ENCODE measurements around the gene PRKAR1B.
A peak's percentile ranks its signal among the peaks of the same experiment; 100 is the strongest.

The PRKAR1B gene

GRCh38 chr7:621572-622285, 105.4 kb downstream of the PRKAR1B start:
- Histone ChIP-seq H3K4me3 (ENCODE audit: insufficient read length, low read depth) (no peak overlapping the region), H3K4me1 (ENCODE audit: insufficient read depth, insufficient read length) (peaks cover 4% of the 10 kb centered on the region), H3K9me3 (ENCODE audit: insufficient read depth, low read length) (peaks cover 37% of the 10 kb centered on the region), H3K9ac (ENCODE audit: insufficient read length, low read depth) (no peak overlapping the region), H3K27me3 (ENCODE audit: insufficient read depth, insufficient read length) (no peaks in the 10 kb centered on the region), H3K36me3 (ENCODE audit: insufficient read depth, insufficient read length, low read length) (peaks cover 3% of the 10 kb centered on the region)
- no peak for DNase-seq (ENCODE audit: low read depth, low spot score)
- TF ChIP-seq SUZ12 (IDR thresholded peaks at IDR 0.05; ENCODE audit: extremely low read depth, insufficient read depth, insufficient read length) (no peak), YY1 (IDR thresholded peaks at IDR 0.05; ENCODE audit: insufficient read depth, insufficient read length) (no peak), ZNF274 (IDR thresholded peaks at IDR 0.05; ENCODE audit: low read depth, low read length) (no peak)

DNA sequence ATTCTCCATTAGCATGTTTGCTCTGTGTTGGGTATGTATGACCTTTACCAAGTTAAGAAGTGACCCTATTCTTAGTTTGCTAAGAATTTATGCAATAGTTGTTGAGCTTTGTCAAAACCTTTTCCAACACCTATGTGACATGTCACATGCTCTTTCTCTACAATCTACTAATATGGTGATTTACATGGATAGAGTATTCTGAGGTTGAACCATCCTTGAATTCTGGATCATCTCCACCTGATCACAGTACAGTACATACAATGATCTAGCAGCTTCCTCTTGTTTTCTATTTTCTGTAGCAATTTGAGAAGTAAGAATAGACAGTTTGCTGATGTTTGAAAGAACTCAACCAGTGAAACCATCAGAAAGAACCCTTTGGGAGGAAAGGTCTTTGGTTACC, 106.2 kb downstream of the PRKAR1B start:
- H3K4me1 ChIP-seq (ENCODE audit: insufficient read depth, insufficient read length), result peaks cover 4% of the 10 kb centered on the region
- no peak overlapping the region for H3K4me3 ChIP-seq (ENCODE audit: insufficient read length, low read depth)
- TF ChIP-seq YY1 (IDR thresholded peaks at IDR 0.05; ENCODE audit: insufficient read depth, insufficient read length) (no peak), SUZ12 (IDR thresholded peaks at IDR 0.05; ENCODE audit: extremely low read depth, insufficient read depth, insufficient read length) (no peak), ZNF274 (IDR thresholded peaks at IDR 0.05; ENCODE audit: low read depth, low read length) (no peak)
- H3K9me3 ChIP-seq (ENCODE audit: insufficient read depth, low read length), result peaks cover 34% of the 10 kb centered on the region
- H3K9ac ChIP-seq (ENCODE audit: insufficient read length, low read depth), result no peak overlapping the region
- H3K27me3 ChIP-seq (ENCODE audit: insufficient read depth, insufficient read length), result no peaks in the 10 kb centered on the region
- peaks cover 3% of the 10 kb centered on the region for H3K36me3 ChIP-seq (ENCODE audit: insufficient read depth, insufficient read length, low read length)
- DNase-seq (ENCODE audit: low read depth, low spot score), result no peak

- TF ChIP-seq YY1 (IDR thresholded peaks at IDR 0.05; ENCODE audit: insufficient read depth, insufficient read length) (no peak), ZNF274 (IDR thresholded peaks at IDR 0.05; ENCODE audit: low read depth, low read length) (no peak), SUZ12 (IDR thresholded peaks at IDR 0.05; ENCODE audit: extremely low read depth, insufficient read depth, insufficient read length) (no peak)
- peaks cover 25% of the 10 kb centered on the region for H3K9me3 ChIP-seq (ENCODE audit: insufficient read depth, low read length)
- peaks cover 4% of the 10 kb centered on the region for H3K4me1 ChIP-seq (ENCODE audit: insufficient read depth, insufficient read length)
- H3K9ac ChIP-seq (ENCODE audit: insufficient read length, low read depth), result no peak overlapping the region
- peak; percentile 57 for DNase-seq (ENCODE audit: low read depth, low spot score)
- no peaks in the 10 kb centered on the region for H3K27me3 ChIP-seq (ENCODE audit: insufficient read depth, insufficient read length)
- no peak overlapping the region for H3K4me3 ChIP-seq (ENCODE audit: insufficient read length, low read depth)
- peaks cover 3% of the 10 kb centered on the region for H3K36me3 ChIP-seq (ENCODE audit: insufficient read depth, insufficient read length, low read length)
Observed at GRCh38 chr7:620056-620455, 107.0 kb downstream of the PRKAR1B start.

GRCh38 chr7:619368-619840, 107.7 kb downstream of the PRKAR1B start:
- TF ChIP-seq SUZ12 (IDR thresholded peaks at IDR 0.05; ENCODE audit: extremely low read depth, insufficient read depth, insufficient read length) (no peak), ZNF274 (IDR thresholded peaks at IDR 0.05; ENCODE audit: low read depth, low read length) (no peak), YY1 (IDR thresholded peaks at IDR 0.05; ENCODE audit: insufficient read depth, insufficient read length) (no peak)
- Histone ChIP-seq H3K4me3 (ENCODE audit: insufficient read length, low read depth) (no peak overlapping the region), H3K4me1 (ENCODE audit: insufficient read depth, insufficient read length) (peaks cover 4% of the 10 kb centered on the region), H3K9ac (ENCODE audit: insufficient read length, low read depth) (no peak overlapping the region), H3K27me3 (ENCODE audit: insufficient read depth, insufficient read length) (no peaks in the 10 kb centered on the region), H3K9me3 (ENCODE audit: insufficient read depth, low read length) (peaks cover 19% of the 10 kb centered on the region), H3K36me3 (ENCODE audit: insufficient read depth, insufficient read length, low read length) (peaks cover 3% of the 10 kb centered on the region)
- no peak for DNase-seq (ENCODE audit: low read depth, low spot score)

DNA sequence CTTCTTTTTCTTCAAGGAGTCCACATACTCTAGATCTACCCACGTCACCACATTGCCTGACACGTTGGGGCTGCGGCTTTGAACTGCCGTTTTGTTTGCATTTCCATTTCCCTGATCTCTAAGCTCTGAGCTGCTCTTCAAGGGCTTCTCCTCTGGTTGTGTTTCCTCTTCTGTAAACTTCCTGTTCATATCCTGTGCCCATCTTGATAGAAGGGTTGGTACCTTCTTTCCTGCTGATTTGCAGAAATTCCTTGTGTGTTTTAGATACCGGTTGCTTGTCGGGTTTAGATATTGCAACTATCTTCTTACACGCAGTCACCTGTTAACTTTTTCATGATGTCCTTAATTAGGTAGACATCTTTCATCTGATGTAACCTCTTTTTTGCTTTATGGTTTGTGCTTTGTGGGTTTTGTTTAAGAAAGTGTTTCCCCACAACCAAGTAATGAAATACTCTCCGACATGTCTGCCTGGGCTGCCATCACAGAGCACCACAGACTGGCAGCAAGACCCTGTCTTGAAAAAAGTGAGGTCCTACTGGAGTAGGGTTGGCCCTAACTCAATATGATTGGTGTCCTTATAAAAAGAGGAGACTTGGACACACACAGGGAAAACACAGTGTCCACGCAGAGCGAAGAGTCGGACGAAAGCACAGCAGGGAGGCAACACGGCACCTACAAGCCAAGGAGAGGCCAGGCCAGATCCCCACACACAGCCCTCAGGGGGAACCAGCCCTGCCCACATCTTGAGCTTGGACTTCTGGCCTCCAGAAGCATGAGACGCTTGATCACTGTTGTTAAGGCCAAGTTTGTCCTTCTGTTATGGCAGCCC, 108.3 kb downstream of the PRKAR1B start:
- TF ChIP-seq YY1 (IDR thresholded peaks at IDR 0.05; ENCODE audit: insufficient read depth, insufficient read length) (no peak), SUZ12 (IDR thresholded peaks at IDR 0.05; ENCODE audit: extremely low read depth, insufficient read depth, insufficient read length) (no peak), ZNF274 (IDR thresholded peaks at IDR 0.05; ENCODE audit: low read depth, low read length) (no peak)
- Histone ChIP-seq H3K27me3 (ENCODE audit: insufficient read depth, insufficient read length) (no peaks in the 10 kb centered on the region), H3K9ac (ENCODE audit: insufficient read length, low read depth) (no peak overlapping the region), H3K4me3 (ENCODE audit: insufficient read length, low read depth) (no peak overlapping the region), H3K36me3 (ENCODE audit: insufficient read depth, insufficient read length, low read length) (peaks cover 3% of the 10 kb centered on the region), H3K4me1 (ENCODE audit: insufficient read depth, insufficient read length) (peaks cover 4% of the 10 kb centered on the region), H3K9me3 (ENCODE audit: insufficient read depth, low read length) (peaks cover 19% of the 10 kb centered on the region)
- DNase-seq (ENCODE audit: low read depth, low spot score), result no peak

DNA sequence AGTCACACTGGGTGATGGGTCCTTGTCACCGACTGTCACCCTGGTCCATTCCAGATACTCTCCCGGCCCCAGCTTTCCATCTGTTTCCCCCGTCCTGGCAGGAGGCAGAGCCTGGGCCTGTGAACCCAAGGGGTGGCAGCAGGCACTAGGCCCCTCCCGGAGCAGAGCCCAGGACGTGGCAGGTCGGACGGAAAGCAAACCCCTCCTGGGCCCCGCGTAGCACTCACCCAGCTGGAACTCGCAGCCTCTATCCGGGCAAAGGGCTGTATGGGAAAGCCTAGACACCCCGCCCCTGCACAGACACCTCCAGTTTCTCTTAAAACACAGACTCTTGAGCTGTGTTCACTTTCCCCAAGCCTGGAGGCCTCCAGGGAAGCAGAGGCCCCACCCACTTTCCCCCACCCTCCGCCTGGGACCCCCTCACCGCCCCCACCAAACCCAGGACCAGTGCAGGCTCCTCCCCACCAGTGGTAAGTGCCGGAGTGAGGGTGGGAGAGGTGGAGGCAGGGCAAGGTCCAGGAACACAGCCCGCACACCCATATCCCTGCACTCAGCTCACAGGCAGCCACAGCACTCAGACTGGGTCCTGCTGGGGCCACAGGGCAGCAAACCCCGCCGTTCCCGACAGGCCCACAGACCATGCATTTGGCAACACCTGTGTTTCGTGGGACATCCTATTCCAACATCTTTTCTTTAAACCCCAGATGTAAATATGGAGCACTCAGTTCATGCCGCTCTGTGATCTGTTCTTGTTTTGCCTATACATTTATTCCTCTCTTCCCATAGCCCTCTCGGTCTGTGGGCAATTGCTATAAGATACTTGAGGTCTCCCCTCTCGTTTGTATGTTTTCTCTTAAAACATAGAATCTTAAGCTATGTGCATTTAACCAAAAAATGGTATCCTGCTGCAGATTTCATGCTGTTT, 109.2 kb downstream of the PRKAR1B start:
- H3K9me3 ChIP-seq (ENCODE audit: insufficient read depth, low read length), result peaks cover 19% of the 10 kb centered on the region
- peaks cover 4% of the 10 kb centered on the region for H3K4me1 ChIP-seq (ENCODE audit: insufficient read depth, insufficient read length)
- no peak overlapping the region for H3K4me3 ChIP-seq (ENCODE audit: insufficient read length, low read depth)
- no peak overlapping the region for H3K9ac ChIP-seq (ENCODE audit: insufficient read length, low read depth)
- peaks cover 3% of the 10 kb centered on the region for H3K36me3 ChIP-seq (ENCODE audit: insufficient read depth, insufficient read length, low read length)
- DNase-seq (ENCODE audit: low read depth, low spot score), result no peak
- no peak for TF ChIP-seq ZNF274 (IDR thresholded peaks at IDR 0.05; ENCODE audit: low read depth, low read length)
- TF ChIP-seq YY1 (IDR thresholded peaks at IDR 0.05; ENCODE audit: insufficient read depth, insufficient read length), result no peak
- H3K27me3 ChIP-seq (ENCODE audit: insufficient read depth, insufficient read length), result no peaks in the 10 kb centered on the region

All from NT2/D1 (cell line).